ACC112 (cell line): ENCODE results near the gene IPP.
"Not testable (repeated sequence)": the region's sequence is repeated elsewhere in the genome, so short reads cannot be mapped to it uniquely, and the experiment has no call there.

Experiments
- H2AFZ ChIP-seq: fragments of 200-600 bp; sonication (generic); one replicate; pipeline ENCODE4 v1.6.0; 2017; ENCODE audit warnings: antibody characterized with exemption, low read length; ENCODE audit not compliant: unreplicated experiment
- H3K27ac ChIP-seq: fragments of 200-600 bp; sonication (generic); 2 replicates; pipeline ENCODE4 v1.5.1; 2014; ENCODE audit warnings: low read depth, mild to moderate bottlenecking, antibody characterized with exemption, low read length, moderate library complexity
- H3K27me3 ChIP-seq: fragments of 200-600 bp; sonication (generic); 2 replicates; pipeline ENCODE4 v1.6.1; 2014; ENCODE audit warnings: mild to moderate bottlenecking, antibody characterized with exemption, low read length, moderate library complexity, mixed read lengths; ENCODE audit not compliant: insufficient read depth
- H3K36me3 ChIP-seq: fragments of 200-600 bp; sonication (generic); 2 replicates; pipeline ENCODE4 v1.6.1; 2016; ENCODE audit warnings: mild to moderate bottlenecking, antibody characterized with exemption, low read length, moderate library complexity, mixed read lengths; ENCODE audit not compliant: insufficient read depth
- H3K4me1 ChIP-seq: fragments of 200-600 bp; sonication (generic); one replicate; pipeline ENCODE4 v1.6.1; 2016; ENCODE audit warnings: low read length, mixed read lengths; ENCODE audit not compliant: insufficient read depth, unreplicated experiment, control insufficient read depth
- H3K4me3 ChIP-seq: fragments of 200-600 bp; sonication (generic); 2 replicates; pipeline ENCODE4 v1.5.1; 2014; ENCODE audit warnings: mild to moderate bottlenecking, low read depth, low read length
- H3K79me2 ChIP-seq: fragments of 200-600 bp; sonication (generic); one replicate; pipeline ENCODE4 v1.6.0; 2016; ENCODE audit warnings: low read length; ENCODE audit not compliant: control insufficient read depth, unreplicated experiment, insufficient read depth

IPP gene

GRCh38 chr1:45769261-45769932 is 18.9 kb upstream of the IPP start:
- Histone ChIP-seq H3K27me3 (no peaks in the 10 kb centered on the region), H3K4me1 (peaks cover 5% of the 10 kb centered on the region), H3K27ac (no peak overlapping the region), H2AFZ (peak overlapping the region; percentile 55), H3K36me3 (no peaks in the 10 kb centered on the region), H3K4me3 (no peak overlapping the region), H3K79me2 (no peaks in the 10 kb centered on the region)

- Histone ChIP-seq H2AFZ (no peak overlapping the region), H3K27ac (no peak overlapping the region)
Observed at GRCh38 chr1:45767035-45767434, 16.6 kb upstream of the IPP start.

GRCh38 chr1:45765999-45766792 is 15.7 kb upstream of the IPP start:
- H3K4me3 ChIP-seq = no peak overlapping the region
- H3K36me3 ChIP-seq = no peaks in the 10 kb centered on the region
- H3K27me3 ChIP-seq = no peaks in the 10 kb centered on the region
- H2AFZ ChIP-seq = peak overlapping the region; percentile 38
- peaks cover 5% of the 10 kb centered on the region for H3K4me1 ChIP-seq
- no peak overlapping the region for H3K27ac ChIP-seq
- H3K79me2 ChIP-seq = no peaks in the 10 kb centered on the region

More at GRCh38 chr1:45767035-45767434, 16.6 kb upstream of the IPP start:
- peaks cover 5% of the 10 kb centered on the region for H3K4me1 ChIP-seq
- no peaks in the 10 kb centered on the region for H3K36me3 ChIP-seq
- H3K4me3 ChIP-seq = no peak overlapping the region
- H3K79me2 ChIP-seq = no peaks in the 10 kb centered on the region
- H3K27me3 ChIP-seq = no peaks in the 10 kb centered on the region

- H3K79me2 ChIP-seq = no peaks in the 10 kb centered on the region
- H3K4me1 ChIP-seq = peaks cover 4% of the 10 kb centered on the region
- H3K27me3 ChIP-seq = 0 out of 2 replicates have a peak, but pooled peaks cover 9% of the 10 kb centered on the region
- H3K27ac ChIP-seq = no peak overlapping the region
- H2AFZ ChIP-seq = peak overlapping the region; percentile 38
- no peak overlapping the region for H3K4me3 ChIP-seq
- H3K36me3 ChIP-seq = no peaks in the 10 kb centered on the region
Observed at GRCh38 chr1:45762291-45762690, 11.8 kb upstream of the IPP start.

GRCh38 chr1:45755697-45756096 is 5.2 kb upstream of the IPP start:
- 0 out of 2 replicates have a peak, but pooled peaks cover 9% of the 10 kb centered on the region for H3K27me3 ChIP-seq
- H3K4me3 ChIP-seq = no peak overlapping the region
- H3K4me1 ChIP-seq = no peaks in the 10 kb centered on the region
- no peaks in the 10 kb centered on the region for H3K36me3 ChIP-seq
- H3K79me2 ChIP-seq = no peaks in the 10 kb centered on the region
- H2AFZ ChIP-seq = no peak overlapping the region
- no peak overlapping the region for H3K27ac ChIP-seq

- H3K4me1 ChIP-seq = no peaks in the 10 kb centered on the region
- no peak overlapping the region for H3K27ac ChIP-seq
- H3K36me3 ChIP-seq = no peaks in the 10 kb centered on the region
- no peak overlapping the region for H2AFZ ChIP-seq
- H3K79me2 ChIP-seq = peaks cover 5% of the 10 kb centered on the region
- H3K4me3 ChIP-seq = no peak overlapping the region
- 0 out of 2 replicates have a peak, but pooled peaks cover 4% of the 10 kb centered on the region for H3K27me3 ChIP-seq
Observed at GRCh38 chr1:45753248-45754037, 3.0 kb upstream of the IPP start.

GRCh38 chr1:45752441-45753052 is 2.1 kb upstream of the IPP start:
- no peaks in the 10 kb centered on the region for H3K4me1 ChIP-seq
- no peak overlapping the region for H3K27ac ChIP-seq
- H3K27me3 ChIP-seq = no peaks in the 10 kb centered on the region
- H3K79me2 ChIP-seq = peaks cover 5% of the 10 kb centered on the region
- no peak overlapping the region for H2AFZ ChIP-seq
- no peaks in the 10 kb centered on the region for H3K36me3 ChIP-seq
- no peak overlapping the region for H3K4me3 ChIP-seq

- no peak overlapping the region for H3K4me3 ChIP-seq
Observed at GRCh38 chr1:45752014-45752413, 1.6 kb upstream of the IPP start.

GRCh38 chr1:45751039-45751838 is 786 bp upstream of the IPP start:
- H3K4me1 ChIP-seq, H3K36me3 ChIP-seq, H3K27me3 ChIP-seq: not testable (repeated sequence)
- Histone ChIP-seq H3K79me2 (peaks cover 11% of the 10 kb centered on the region), H2AFZ (peak overlapping the region; percentile 96), H3K4me3 (peak overlapping the region; percentile 89), H3K27ac (peak overlapping the region; percentile 81)

More at GRCh38 chr1:45752014-45752413, 1.6 kb upstream of the IPP start:
- Histone ChIP-seq H3K27me3 (no peaks in the 10 kb centered on the region), H3K27ac (no peak overlapping the region), H3K4me1 (no peaks in the 10 kb centered on the region), H3K36me3 (no peaks in the 10 kb centered on the region), H2AFZ (no peak overlapping the region), H3K79me2 (peaks cover 9% of the 10 kb centered on the region)
